Hematopoietic multipotent progenitor cell treated with erythropoietin and hydrocortisone succinate and interleukin-3 and kit ligand, for 8 days (in vitro differentiated cells): ENCODE results near the gene JAKMIP1.

Experiments used
- DNase-seq: peaks from one replicate; pipeline ENCODE4 v3.0.0-alpha.2; 2015

Gene JAKMIP1

DNA sequence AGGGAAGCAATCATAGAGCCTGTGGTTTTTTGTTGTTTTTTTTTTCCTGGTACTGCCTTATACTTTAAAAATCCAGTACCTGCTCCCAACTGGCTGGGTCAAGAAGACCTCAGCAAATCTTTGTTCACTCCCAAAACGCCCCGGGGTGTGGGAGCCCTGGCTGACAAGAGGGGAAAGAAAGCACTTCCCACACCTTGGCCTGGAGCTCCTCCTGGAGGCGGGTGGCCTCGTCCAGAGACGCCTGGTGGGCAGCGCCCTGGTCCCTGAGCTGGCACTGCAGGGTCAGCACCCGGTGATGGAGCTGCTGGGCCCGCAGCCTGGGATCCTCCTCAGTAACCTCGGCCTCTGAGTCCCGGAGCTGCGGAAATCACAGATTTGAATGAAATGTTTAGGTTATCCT, 220.4 kb downstream of the JAKMIP1 start:
- peak; percentile 7 for DNase-seq

DNA sequence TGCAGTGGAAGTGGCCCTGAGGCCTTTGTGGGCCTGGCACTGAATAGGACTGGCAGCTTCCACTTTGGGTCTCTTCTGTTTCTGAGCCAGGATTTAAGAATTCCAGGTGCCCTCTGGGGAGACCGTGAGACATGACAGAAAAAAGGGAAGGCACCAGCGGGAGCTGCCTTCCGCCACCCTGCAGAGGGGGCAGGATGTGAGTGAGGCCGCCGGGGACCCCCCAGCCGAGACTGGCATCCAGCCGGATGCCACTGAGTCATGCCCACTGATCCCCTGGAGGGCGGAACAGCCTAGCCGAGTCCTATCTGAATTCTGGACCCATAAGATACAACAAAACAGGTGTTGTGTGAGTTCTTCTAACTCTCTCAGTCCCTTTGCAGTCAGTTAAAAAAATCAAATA, 223.4 kb downstream of the JAKMIP1 start:
- no peak for DNase-seq

GRCh38 chr4:5976431-5976830, 223.9 kb downstream of the JAKMIP1 start:
- no peak for DNase-seq
